HepG2 (cell line): Measurements from ENCODE around the gene SMNDC1. TPM values are rescaled to one million over a fixed set of nuclear protein-coding genes. Genes with fewer than 3 reads are reported as not detected.
A peak's percentile ranks its signal among the peaks of the same experiment; 100 is the strongest.

Experiments used
- ATAC-seq: fragments of 200-7000 bp; cut with Tn5 transposase; 3 replicates; pipeline ENCODE4 v1.9.1; 2020; ENCODE audit warnings: mild to moderate bottlenecking, moderate library complexity
- BruUV-seq: library from RNA; stranded (reverse); fragments of 400-500 nt; replicated peaks from 2 replicates; lab custom pipeline; 2021; lab: Mats Ljungman, UMichigan
- CTCF ChIA-PET: fragments of 300-600 bp; formaldehyde crosslinking; extraction: SDS; loops from one replicate; lab custom pipeline; 2021; ENCODE audit warnings: low total read pairs, inconsistent platforms, low intra/inter-chr PET ratio; lab: Yijun Ruan, JAX
- POLR2A ChIA-PET: fragments of 350-600 bp; sonication (Branson Sonifier 250); formaldehyde crosslinking; loops from one replicate; lab custom pipeline; 2020; ENCODE audit warnings: antibody characterized with exemption, inconsistent platforms; lab: Yijun Ruan, JAX
- DNase-seq: peaks from one replicate; pipeline ENCODE4 v3.0.0-alpha.2; 2015; ENCODE audit warnings: low spot score
- FAIRE-seq: peaks from 3 replicates; lab custom pipeline; 2011; peaks lifted over from hg19 to GRCh38; lab: Jason Lieb, UNC
- H2AFZ ChIP-seq: one replicate; pipeline ENCODE4 v1.6.1; 2011; ENCODE audit warnings: low read length, inconsistent platforms
- H3K27ac ChIP-seq: fragments of 300-600 bp; 3 replicates; pipeline ENCODE4 v1.8.0; 2011; ENCODE audit warnings: mixed run types, mild to moderate bottlenecking, mixed read lengths, low read length, inconsistent platforms; ENCODE audit not compliant: insufficient read depth; ENCODE audit errors: extremely low read length
- H3K27me3 ChIP-seq, 2 experiments: fragments of 200-600 bp in 1 of 2; 2 replicates in 1 of 2; 3 replicates in 1 of 2; pipeline versions ENCODE4 v1.6.0 to v1.8.0; 2011; ENCODE audit warnings: low read length in 2 of 2, mild to moderate bottlenecking in 2 of 2, moderate library complexity in 2 of 2, inconsistent platforms in 1 of 2; ENCODE audit not compliant: insufficient read depth in 2 of 2, control insufficient read depth in 1 of 2
- H3K36me3 ChIP-seq, 2 experiments: fragments of 200-600 bp in 1 of 2; replicated peaks in 1 of 2; 2 replicates in 1 of 2; 3 replicates in 1 of 2; pipeline versions ENCODE4 v1.5.1 to v1.8.0; 2011; ENCODE audit warnings: low read length in 2 of 2, inconsistent platforms in 1 of 2; ENCODE audit not compliant: insufficient read depth in 2 of 2, control insufficient read depth in 1 of 2
- H3K4me1 ChIP-seq: 2 replicates; pipeline ENCODE4 v1.5.1; 2012; ENCODE audit warnings: low read length, inconsistent platforms; ENCODE audit not compliant: insufficient read depth
- H3K4me2 ChIP-seq: 2 replicates; pipeline ENCODE4 v1.6.0; 2011; ENCODE audit warnings: low read depth, low read length, inconsistent platforms
- H3K4me3 ChIP-seq, 3 experiments: fragments of 200-600 bp in 1 of 3; sonication (generic), shearing (Covaris generic) in 1 of 3; replicated peaks in 1 of 3; 2 replicates each; pipeline ENCODE4 v1.5.1; 2011 to 2016; ENCODE audit warnings: low read length in 3 of 3, inconsistent platforms in 2 of 3, low read depth in 2 of 3, mild to moderate bottlenecking in 2 of 3, control low read depth in 1 of 3, mixed read lengths in 1 of 3; ENCODE audit not compliant: insufficient read depth in 1 of 3
- H3K79me2 ChIP-seq: one replicate; pipeline ENCODE4 v1.6.1; 2011; ENCODE audit warnings: low read length, inconsistent platforms; ENCODE audit not compliant: insufficient read depth
- H3K9ac ChIP-seq: 2 replicates; pipeline ENCODE4 v1.6.0; 2011; ENCODE audit warnings: mild to moderate bottlenecking, low read depth, low read length, inconsistent platforms; ENCODE audit not compliant: insufficient read depth
- H3K9me3 ChIP-seq: 2 replicates; pipeline ENCODE4 v1.5.1; 2012; ENCODE audit warnings: mild to moderate bottlenecking, low read length
- H4K20me1 ChIP-seq: 2 replicates; pipeline ENCODE4 v1.6.0; 2011; ENCODE audit warnings: inconsistent platforms, mild to moderate bottlenecking, low read length, moderate library complexity; ENCODE audit not compliant: insufficient read depth
- ARNT2 ChIP-seq: sonication (generic); formaldehyde crosslinking; IDR thresholded peaks from 2 replicates; pipeline ENCODE4 v1.8.0; 2022; ENCODE audit warnings: mild to moderate bottlenecking, low read depth, missing genetic modification reagents, moderate library complexity
- BHLHE40 ChIP-seq: IDR thresholded peaks from 2 replicates; pipeline ENCODE4 v1.6.1; 2011; ENCODE audit warnings: low read length, improper control_type of control experiment
- ELF3 ChIP-seq: IDR thresholded peaks from 2 replicates; pipeline ENCODE4 v1.6.1; 2016; ENCODE audit warnings: missing genetic modification reagents, missing compliant biosample characterization
- ELF4 ChIP-seq: sonication (generic); formaldehyde crosslinking; IDR thresholded peaks from 2 replicates; pipeline ENCODE4 v1.5.0; 2020; ENCODE audit warnings: missing genetic modification reagents, mild to moderate bottlenecking, moderate library complexity, borderline replicate concordance
- KLF13 ChIP-seq: sonication (generic); formaldehyde crosslinking; IDR thresholded peaks from 2 replicates; pipeline ENCODE4 v1.4.0; 2020; ENCODE audit warnings: mild to moderate bottlenecking, missing genetic modification reagents
- KMT2A ChIP-seq: sonication (generic); formaldehyde crosslinking; IDR thresholded peaks from 2 replicates; pipeline ENCODE4 v1.4.0; 2020; ENCODE audit warnings: missing genetic modification reagents
- MIXL1 ChIP-seq: IDR thresholded peaks from 2 replicates; pipeline ENCODE4 v1.6.1; 2016
- NFYC ChIP-seq: IDR thresholded peaks from 2 replicates; pipeline ENCODE4 v1.6.1; 2016; ENCODE audit warnings: missing genetic modification reagents, missing compliant biosample characterization
- PHF8 ChIP-seq: sonication (generic); formaldehyde crosslinking; IDR thresholded peaks from 2 replicates; pipeline ENCODE4 v1.5.0; 2020; ENCODE audit warnings: missing genetic modification reagents
- RARA ChIP-seq: IDR thresholded peaks from 2 replicates; pipeline ENCODE4 v1.6.1; 2016; ENCODE audit warnings: missing genetic modification reagents, missing compliant biosample characterization
- TAF1 ChIP-seq: sonication (generic); formaldehyde crosslinking; IDR thresholded peaks from 2 replicates; pipeline ENCODE4 v1.4.0; 2020; ENCODE audit warnings: missing genetic modification reagents
- ZFP36L1 ChIP-seq: sonication (generic); formaldehyde crosslinking; IDR thresholded peaks from 2 replicates; pipeline ENCODE4 v1.8.0; 2022; ENCODE audit warnings: mild to moderate bottlenecking, missing genetic modification reagents, moderate library complexity
- ZFY ChIP-seq: sonication (generic); formaldehyde crosslinking; IDR thresholded peaks from 2 replicates; pipeline ENCODE4 v1.4.0; 2020; ENCODE audit warnings: missing genetic modification reagents
- ZNF337 ChIP-seq: sonication (generic); formaldehyde crosslinking; IDR thresholded peaks from 2 replicates; pipeline ENCODE4 v1.5.1; 2020; ENCODE audit warnings: missing genetic modification reagents, low read depth, mild to moderate bottlenecking, borderline replicate concordance
- ZNF7 ChIP-seq: IDR thresholded peaks from 2 replicates; pipeline ENCODE4 v1.6.1; 2016; ENCODE audit warnings: missing biosample characterization, missing genetic modification reagents
- ZNF747 ChIP-seq: sonication (generic); formaldehyde crosslinking; IDR thresholded peaks from 2 replicates; pipeline ENCODE4 v1.8.1; 2023; ENCODE audit warnings: missing genetic modification reagents, mild to moderate bottlenecking, borderline replicate concordance
- ZNF75D ChIP-seq: sonication (generic); formaldehyde crosslinking; IDR thresholded peaks from 2 replicates; pipeline ENCODE4 v1.8.1; 2023; ENCODE audit warnings: missing genetic modification reagents, mild to moderate bottlenecking, borderline replicate concordance
- WGBS: methylation state at CpG from one replicate; pipeline ENCODE4 v1.1.6; 2017; ENCODE audit warnings: low lambda C conversion rate; 5-methylcytosine and 5-hydroxymethylcytosine counted together
- in situ Hi-C: cut with HindIII; loops from 2 replicates; pipeline ENCODE4 v1.10.0; 2017; ENCODE audit warnings: low pct_unique_long_range_greater_than_20kb; ENCODE audit not compliant: extremely low pct_ligation_motif_present
- intact Hi-C: fragments of 100-400 bp; cut with micrococcal nuclease; formaldehyde crosslinking; loops from one replicate; pipeline ENCODE4 v1.10.0; 2022; ENCODE audit not compliant: unreplicated experiment
- polyA plus RNA-seq, 8 experiments: library from polyadenylated mRNA; depleted of rRNA in 3 of 8; stranded (reverse) in 7 of 8; unstranded in 1 of 8; fragments of >200 nt; fragmentation: Illumina TruSeq in 4 of 8; extraction: Trizol in 4 of 8; gene quantifications; 2 replicates each; pipeline versions ENCODE4 v1.2.1 to v1.2.3, GENCODE V29; 2011 to 2016; ENCODE audit warnings: low read depth in 4 of 8, missing spikeins in 1 of 8, mixed read lengths in 1 of 8; ENCODE audit not compliant: insufficient read depth in 1 of 8
- total RNA-seq, 5 experiments: library from RNA; depleted of rRNA; stranded (reverse); fragments of >200 nt; fragmentation: Illumina TruSeq; extraction: Trizol; gene quantifications; 2 replicates each; pipeline ENCODE4 v1.2.3, GENCODE V29; 2016; ENCODE audit warnings: low read depth in 1 of 5
- TF ChIP-seq, protein P1 (sequence below): IDR thresholded peaks from 2 replicates; pipeline ENCODE4 v1.4.0; 2020; ENCODE audit warnings: mild to moderate bottlenecking, missing genetic modification reagents
- TF ChIP-seq, protein P2 (sequence below): sonication (generic); formaldehyde crosslinking; IDR thresholded peaks from 2 replicates; pipeline ENCODE4 v1.5.0; 2020; ENCODE audit warnings: mild to moderate bottlenecking, missing genetic modification reagents, moderate library complexity

SMNDC1 gene
- total and polyA plus RNA-seq, 2 of the 13 experiments (the other 11 are each of a cell fraction or from before 2014, with no cell fraction given), result 7.8 to 8.9 TPM

DNA sequence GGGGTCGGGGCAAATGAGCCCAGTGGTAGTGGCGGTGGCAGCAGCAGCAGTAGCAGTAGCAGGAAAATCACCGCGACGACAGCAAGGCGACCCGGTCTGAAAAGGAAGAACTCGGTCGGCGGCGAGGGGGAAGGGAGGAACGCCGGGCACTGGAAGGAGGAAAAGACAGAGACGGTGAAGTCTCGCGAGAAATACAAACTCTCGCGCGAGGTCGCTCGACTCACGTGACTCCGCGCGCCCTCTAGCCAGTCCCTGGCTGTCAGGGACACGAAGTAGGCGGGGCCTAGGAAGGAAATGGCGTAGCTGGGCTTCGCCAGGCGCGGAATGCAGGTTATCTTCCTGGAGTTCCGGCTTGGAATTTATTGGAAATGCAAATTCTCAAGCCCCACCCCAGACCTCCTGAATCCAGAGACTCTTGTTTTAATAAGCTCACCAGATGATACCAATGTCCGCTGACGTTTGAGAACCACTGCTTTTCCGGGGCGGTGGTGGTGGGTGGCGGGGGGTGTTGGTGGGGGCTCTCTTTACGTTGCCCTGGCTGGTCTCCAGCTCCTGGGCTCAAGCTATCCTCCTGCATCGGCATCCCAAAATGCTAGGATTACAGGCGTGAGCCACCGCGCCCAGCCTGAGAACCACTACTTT, at the start of gene SMNDC1 (continued):
- TF ChIP-seq ZFP36L1 (CRISPR knock-in tag) (peak; percentile 50; the same call in 1 of the 2 replicates), ARNT2 (CRISPR knock-in tag) (peak; percentile 73; the same call in 1 of the 2 replicates), ZNF7 (no peak), KMT2A (CRISPR knock-in tag) (peak; percentile 78), PHF8 (CRISPR knock-in tag) (peak; percentile 69), NFYC (peak; percentile 71), ZNF747 (peak; percentile 21; the same call in 1 of the 2 replicates), BHLHE40 (peak; percentile 96)
- TF ChIP-seq, protein P1, sequence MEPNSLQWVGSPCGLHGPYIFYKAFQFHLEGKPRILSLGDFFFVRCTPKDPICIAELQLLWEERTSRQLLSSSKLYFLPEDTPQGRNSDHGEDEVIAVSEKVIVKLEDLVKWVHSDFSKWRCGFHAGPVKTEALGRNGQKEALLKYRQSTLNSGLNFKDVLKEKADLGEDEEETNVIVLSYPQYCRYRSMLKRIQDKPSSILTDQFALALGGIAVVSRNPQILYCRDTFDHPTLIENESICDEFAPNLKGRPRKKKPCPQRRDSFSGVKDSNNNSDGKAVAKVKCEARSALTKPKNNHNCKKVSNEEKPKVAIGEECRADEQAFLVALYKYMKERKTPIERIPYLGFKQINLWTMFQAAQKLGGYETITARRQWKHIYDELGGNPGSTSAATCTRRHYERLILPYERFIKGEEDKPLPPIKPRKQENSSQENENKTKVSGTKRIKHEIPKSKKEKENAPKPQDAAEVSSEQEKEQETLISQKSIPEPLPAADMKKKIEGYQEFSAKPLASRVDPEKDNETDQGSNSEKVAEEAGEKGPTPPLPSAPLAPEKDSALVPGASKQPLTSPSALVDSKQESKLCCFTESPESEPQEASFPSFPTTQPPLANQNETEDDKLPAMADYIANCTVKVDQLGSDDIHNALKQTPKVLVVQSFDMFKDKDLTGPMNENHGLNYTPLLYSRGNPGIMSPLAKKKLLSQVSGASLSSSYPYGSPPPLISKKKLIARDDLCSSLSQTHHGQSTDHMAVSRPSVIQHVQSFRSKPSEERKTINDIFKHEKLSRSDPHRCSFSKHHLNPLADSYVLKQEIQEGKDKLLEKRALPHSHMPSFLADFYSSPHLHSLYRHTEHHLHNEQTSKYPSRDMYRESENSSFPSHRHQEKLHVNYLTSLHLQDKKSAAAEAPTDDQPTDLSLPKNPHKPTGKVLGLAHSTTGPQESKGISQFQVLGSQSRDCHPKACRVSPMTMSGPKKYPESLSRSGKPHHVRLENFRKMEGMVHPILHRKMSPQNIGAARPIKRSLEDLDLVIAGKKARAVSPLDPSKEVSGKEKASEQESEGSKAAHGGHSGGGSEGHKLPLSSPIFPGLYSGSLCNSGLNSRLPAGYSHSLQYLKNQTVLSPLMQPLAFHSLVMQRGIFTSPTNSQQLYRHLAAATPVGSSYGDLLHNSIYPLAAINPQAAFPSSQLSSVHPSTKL (CRISPR knock-in tag), result peak; percentile 57

DNA sequence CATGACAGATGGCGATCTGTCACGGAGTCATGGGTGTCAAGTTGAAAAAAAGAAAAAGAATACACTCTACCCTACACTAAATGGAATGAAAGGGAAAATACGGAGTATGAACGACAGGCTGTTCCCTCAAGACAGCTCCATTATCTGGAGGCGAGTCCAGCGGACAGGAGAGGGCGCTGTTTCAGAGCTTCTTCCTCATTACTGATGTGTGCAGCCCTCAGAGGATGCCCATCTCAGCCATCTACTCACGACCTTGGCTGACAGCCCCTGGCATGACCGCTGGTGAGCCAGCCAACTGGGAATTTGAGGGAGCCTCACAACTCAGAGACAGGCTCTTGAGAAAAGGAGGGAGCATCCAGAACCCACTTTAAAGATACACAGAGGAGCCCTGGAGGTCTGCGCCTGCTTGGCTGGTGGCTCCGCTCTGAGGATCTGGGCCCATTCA, 49.6 kb upstream of the SMNDC1 start:
- CTCF ChIA-PET, result interaction anchor here (1.1 to 4.1 kb wide), 3 partner anchors 58 to 192 kb away, joined by 3 to 27 read pairs (median 4); no protein-coding TSS in a partner anchor
- intact Hi-C loops (loop anchor here (1.0 kb wide), 1 partner anchor 193 kb away; no protein-coding TSS in a partner anchor), in situ Hi-C loops (loop anchor here (5.0 kb wide), 1 partner anchor 193 kb away; no protein-coding TSS in a partner anchor)
- WGBS, result 16% methylated on average over 8 of the region's 11 CpGs
- BruUV-seq, result no TSS peak
- no peaks in the 10 kb centered on the region for H3K79me2 ChIP-seq
- H3K9ac ChIP-seq, result no peak overlapping the region
- FAIRE-seq (peak; percentile 18), ATAC-seq (peak; percentile 90), DNase-seq (peak; percentile 41)
- peaks cover 0 to 33% of the 10 kb centered on the region in 2 experiments; a peak in 2 of 5 replicates for H3K27me3 ChIP-seq
- POLR2A ChIA-PET, result no interaction called here
- H3K36me3 ChIP-seq, result no peaks in the 10 kb centered on the region
- no peaks in the 10 kb centered on the region for H3K9me3 ChIP-seq
- no peak overlapping the region for H3K4me2 ChIP-seq
- no peak overlapping the region for H3K4me3 ChIP-seq
- H3K4me1 ChIP-seq, result peaks cover 14% of the 10 kb centered on the region
- H2AFZ ChIP-seq, result no peak overlapping the region
- H4K20me1 ChIP-seq, result no peaks in the 10 kb centered on the region
- H3K27ac ChIP-seq, result no peak overlapping the region
- TF ChIP-seq ZNF75D (CRISPR knock-in tag), result no peak
- TF ChIP-seq ELF3, result peak; percentile 54; the same call in 1 of the 2 replicates
- TF ChIP-seq RARA (CRISPR knock-in tag), result no peak
- TF ChIP-seq, protein P2, sequence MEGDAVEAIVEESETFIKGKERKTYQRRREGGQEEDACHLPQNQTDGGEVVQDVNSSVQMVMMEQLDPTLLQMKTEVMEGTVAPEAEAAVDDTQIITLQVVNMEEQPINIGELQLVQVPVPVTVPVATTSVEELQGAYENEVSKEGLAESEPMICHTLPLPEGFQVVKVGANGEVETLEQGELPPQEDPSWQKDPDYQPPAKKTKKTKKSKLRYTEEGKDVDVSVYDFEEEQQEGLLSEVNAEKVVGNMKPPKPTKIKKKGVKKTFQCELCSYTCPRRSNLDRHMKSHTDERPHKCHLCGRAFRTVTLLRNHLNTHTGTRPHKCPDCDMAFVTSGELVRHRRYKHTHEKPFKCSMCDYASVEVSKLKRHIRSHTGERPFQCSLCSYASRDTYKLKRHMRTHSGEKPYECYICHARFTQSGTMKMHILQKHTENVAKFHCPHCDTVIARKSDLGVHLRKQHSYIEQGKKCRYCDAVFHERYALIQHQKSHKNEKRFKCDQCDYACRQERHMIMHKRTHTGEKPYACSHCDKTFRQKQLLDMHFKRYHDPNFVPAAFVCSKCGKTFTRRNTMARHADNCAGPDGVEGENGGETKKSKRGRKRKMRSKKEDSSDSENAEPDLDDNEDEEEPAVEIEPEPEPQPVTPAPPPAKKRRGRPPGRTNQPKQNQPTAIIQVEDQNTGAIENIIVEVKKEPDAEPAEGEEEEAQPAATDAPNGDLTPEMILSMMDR (CRISPR knock-in tag), result peak; percentile 69
- no peak for TF ChIP-seq ZNF337 (CRISPR knock-in tag)
- TF ChIP-seq ELF4 (CRISPR knock-in tag), result no peak
- no peak for TF ChIP-seq KLF13
- no peak for TF ChIP-seq ZFY (CRISPR knock-in tag)
- 0 out of 2 replicates have a peak, but pooled peaks have one; percentile 24 for TF ChIP-seq MIXL1 (CRISPR knock-in tag)
- TF ChIP-seq TAF1 (CRISPR knock-in tag), result no peak
